ENCODE measurements around the gene RHOH.

The RHOH gene

GRCh38 chr4:40187386-40187906 lies 9.4 kb upstream of the RHOH start:
- DNase-seq (no peak), ATAC-seq (peak; percentile 19)

- DNase-seq: no peak
- no peak for ATAC-seq
Measured at GRCh38 chr4:40190019-40190418, 6.8 kb upstream of the RHOH start.

- DNase-seq (no peak), ATAC-seq (no peak)
Measured at GRCh38 chr4:40190465-40190864, 6.4 kb upstream of the RHOH start.

GRCh38 chr4:40190880-40191815 lies 5.7 kb upstream of the RHOH start:
- no peak for ATAC-seq

GRCh38 chr4:40192114-40193015 lies 4.5 kb upstream of the RHOH start:
- ATAC-seq: no peak
- no peak for DNase-seq

More at GRCh38 chr4:40190880-40191815, 5.7 kb upstream of the RHOH start:
- no peak for DNase-seq

GRCh38 chr4:40193016-40193571 lies 3.7 kb upstream of the RHOH start:
- DNase-seq (peak; percentile 40), ATAC-seq (no peak)

GRCh38 chr4:40193578-40193977 lies 3.3 kb upstream of the RHOH start:
- no peak for ATAC-seq
- no peak for DNase-seq

GRCh38 chr4:40194602-40195161 lies 2.1 kb upstream of the RHOH start:
- ATAC-seq (peak; percentile 48), DNase-seq (peak; percentile 54)

- DNase-seq (no peak), ATAC-seq (no peak)
Measured at GRCh38 chr4:40195182-40196177, 1.4 kb upstream of the RHOH start.

- DNase-seq: no peak
- no peak for ATAC-seq
Measured at GRCh38 chr4:40196272-40196671, 559 bp upstream of the RHOH start.

- ATAC-seq: peak; percentile 2
- peak; percentile 38 for DNase-seq
Measured at GRCh38 chr4:40197879-40198689, 1.3 kb downstream of the RHOH start.

- ATAC-seq (no peak), DNase-seq (no peak)
Measured at GRCh38 chr4:40199179-40199670, 2.4 kb downstream of the RHOH start.

GRCh38 chr4:40199999-40200874 lies 3.4 kb downstream of the RHOH start:
- ATAC-seq: peak; percentile 72
- DNase-seq: peak; percentile 83

GRCh38 chr4:40200875-40201801 lies 4.3 kb downstream of the RHOH start:
- peak; percentile 19 for ATAC-seq

GRCh38 chr4:40201898-40202297 lies 5.1 kb downstream of the RHOH start:
- DNase-seq: no peak

More at GRCh38 chr4:40200875-40201801, 4.3 kb downstream of the RHOH start:
- DNase-seq: no peak

GRCh38 chr4:40202474-40202873 lies 5.6 kb downstream of the RHOH start:
- ATAC-seq (no peak), DNase-seq (no peak)

More at GRCh38 chr4:40201898-40202297, 5.1 kb downstream of the RHOH start:
- ATAC-seq: no peak
